NCI-H1048 (cell line): ENCODE results near the gene SLBP.

Experiments used
- DNase-seq: peaks from one replicate; lab custom pipeline; 2025; lab: John Stamatoyannopoulos, UW

SLBP gene

GRCh38 chr4:1748465-1748995, 36.4 kb upstream of the SLBP start:
- DNase-seq = peak; percentile 29

GRCh38 chr4:1747603-1747967, 35.5 kb upstream of the SLBP start:
- no peak for DNase-seq

- no peak for DNase-seq
Measured at GRCh38 chr4:1746919-1747602, 34.9 kb upstream of the SLBP start.

GRCh38 chr4:1746265-1746691, 34.2 kb upstream of the SLBP start:
- no peak for DNase-seq

GRCh38 chr4:1745697-1746096, 33.6 kb upstream of the SLBP start:
- DNase-seq = no peak

GRCh38 chr4:1745165-1745564, 33.0 kb upstream of the SLBP start:
- DNase-seq = no peak

- no peak for DNase-seq
Measured at GRCh38 chr4:1744552-1744951, 32.4 kb upstream of the SLBP start.

- no peak for DNase-seq
Measured at GRCh38 chr4:1743975-1744374, 31.9 kb upstream of the SLBP start.

GRCh38 chr4:1743551-1743950, 31.4 kb upstream of the SLBP start:
- no peak for DNase-seq

GRCh38 chr4:1741208-1741607, 29.1 kb upstream of the SLBP start:
- no peak for DNase-seq

- DNase-seq = no peak
Measured at GRCh38 chr4:1740021-1740545, 28.0 kb upstream of the SLBP start.

- no peak for DNase-seq
Measured at GRCh38 chr4:1739358-1739757, 27.2 kb upstream of the SLBP start.

GRCh38 chr4:1738410-1738809, 26.3 kb upstream of the SLBP start:
- DNase-seq = no peak

GRCh38 chr4:1737666-1738065, 25.5 kb upstream of the SLBP start:
- no peak for DNase-seq

GRCh38 chr4:1736812-1737211, 24.7 kb upstream of the SLBP start:
- no peak for DNase-seq

- no peak for DNase-seq
Measured at GRCh38 chr4:1735215-1735614, 23.1 kb upstream of the SLBP start.

- DNase-seq = no peak
Measured at GRCh38 chr4:1732911-1733310, 20.8 kb upstream of the SLBP start.

- DNase-seq = no peak
Measured at GRCh38 chr4:1731180-1731579, 19.1 kb upstream of the SLBP start.

- DNase-seq = no peak
Measured at GRCh38 chr4:1730532-1731135, 18.5 kb upstream of the SLBP start.

- DNase-seq = no peak
Measured at GRCh38 chr4:1728061-1728980, 16.2 kb upstream of the SLBP start.

GRCh38 chr4:1727117-1728031, 15.3 kb upstream of the SLBP start:
- DNase-seq = no peak
